HG03342 (cell line): ENCODE results near the gene DBNL.

Source experiments
- ATAC-seq: cut with Tn5 transposase; IDR thresholded peaks from one replicate; pipeline ENCODE4 v1.9.1; 2021; ENCODE audit warnings: mild to moderate bottlenecking, moderate library complexity; ENCODE audit not compliant: unreplicated experiment

The DBNL gene

DNA sequence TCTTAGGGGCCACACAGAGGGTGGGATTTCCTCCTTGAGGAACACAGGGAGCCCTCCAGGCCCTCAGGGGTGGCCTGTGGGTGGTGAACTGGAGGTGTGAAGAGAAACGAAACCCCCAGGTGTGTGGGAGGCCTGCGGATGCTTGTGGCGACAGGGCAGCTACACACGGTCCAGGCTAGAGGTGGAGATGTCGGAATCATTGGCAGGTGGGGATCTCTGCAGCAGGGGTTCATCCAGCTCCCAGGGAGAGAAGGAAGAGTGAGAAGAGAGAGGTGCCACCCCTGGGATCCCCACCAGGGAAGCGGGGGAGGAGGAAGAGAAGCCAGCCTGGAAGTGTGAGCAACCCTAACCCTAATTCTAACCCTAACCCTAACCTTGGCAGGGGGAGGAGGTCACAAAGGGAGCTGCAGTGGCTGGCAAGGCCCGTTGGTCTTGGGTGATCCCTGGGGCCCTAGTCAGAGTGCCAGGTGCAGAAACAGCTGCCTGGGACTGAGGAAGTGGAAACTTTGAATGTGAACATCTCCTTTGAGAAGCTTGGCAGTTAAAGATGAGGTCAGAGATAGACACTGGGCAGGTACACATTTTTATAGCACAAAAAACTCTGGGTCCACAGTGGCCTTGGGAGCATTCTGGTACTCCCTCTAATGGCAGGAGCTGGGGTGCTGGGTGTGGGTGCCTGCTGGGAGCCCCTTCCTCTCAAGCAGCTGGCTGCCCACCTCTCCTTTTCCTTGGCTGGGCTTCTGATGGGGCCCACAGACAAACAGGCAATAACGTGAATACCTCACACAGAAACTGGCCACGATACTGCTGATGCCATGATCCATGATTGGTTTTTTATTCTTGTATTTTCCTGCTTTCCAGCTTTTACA is 52.8 kb downstream of the DBNL start:
- ATAC-seq, result peak; percentile 74

DNA sequence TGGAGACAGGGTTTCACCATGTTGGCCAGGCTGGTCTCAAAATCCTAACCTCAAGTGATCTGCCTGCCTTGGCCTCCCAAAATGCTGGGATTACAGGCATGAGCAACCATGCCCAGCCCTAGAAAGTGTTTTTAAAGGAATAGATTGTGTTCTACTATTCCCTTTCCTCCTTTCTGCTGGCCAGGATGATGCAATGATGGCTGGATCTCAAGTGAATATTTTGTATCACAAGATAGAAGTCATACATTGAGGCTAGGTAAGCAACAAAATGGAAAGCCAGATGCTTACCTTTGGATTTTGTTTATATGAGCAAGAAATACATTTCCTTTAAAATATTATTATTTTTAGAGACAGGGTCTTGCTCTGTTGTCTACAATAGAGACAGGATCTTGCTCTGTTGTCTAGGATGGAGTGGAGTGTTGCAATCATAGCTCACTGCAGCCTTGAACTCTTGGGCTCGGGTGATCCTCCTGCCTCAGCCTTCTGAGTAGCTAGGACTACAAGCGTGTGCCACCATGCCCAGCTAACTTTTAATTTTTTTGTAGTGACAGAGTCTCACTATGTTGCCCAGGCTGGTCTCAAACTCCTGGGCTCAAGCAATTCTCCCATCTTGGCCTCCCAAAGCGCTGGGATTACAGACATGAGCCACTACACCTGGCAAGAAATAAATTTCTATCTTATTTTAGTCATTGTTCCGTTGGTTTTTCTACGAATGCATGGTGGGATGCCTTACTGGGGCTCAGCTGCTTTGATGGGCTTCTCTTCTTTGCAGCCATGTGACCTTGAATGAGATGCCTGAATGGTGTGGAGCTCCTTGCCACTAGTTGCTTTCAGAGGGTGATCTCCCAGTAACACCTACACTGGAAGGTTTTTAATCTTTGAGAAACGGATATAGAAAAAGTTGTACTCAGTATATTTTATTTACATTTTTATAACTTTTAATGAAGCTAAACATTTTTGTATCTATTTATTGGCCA is 53.9 kb downstream of the DBNL start:
- no peak for ATAC-seq

DNA sequence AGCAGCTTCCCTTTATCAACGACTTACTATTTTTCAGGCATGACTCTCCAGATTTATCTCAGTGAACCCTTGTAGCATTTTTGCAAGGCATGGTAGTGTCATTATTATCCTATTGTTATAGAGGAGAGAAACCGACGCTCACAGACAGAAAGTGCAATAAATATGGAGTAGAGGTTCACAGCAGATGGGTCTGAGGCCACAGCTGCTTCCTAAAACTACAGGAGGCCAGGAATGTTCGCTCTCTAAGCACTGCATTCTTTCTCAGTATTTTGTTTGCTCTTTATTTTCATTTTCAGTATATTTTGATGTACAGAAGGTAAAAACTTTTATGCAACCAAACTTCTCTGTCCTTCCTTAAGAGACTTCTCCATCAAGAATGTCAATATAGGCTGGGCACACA is 55.2 kb downstream of the DBNL start:
- no peak for ATAC-seq

DNA sequence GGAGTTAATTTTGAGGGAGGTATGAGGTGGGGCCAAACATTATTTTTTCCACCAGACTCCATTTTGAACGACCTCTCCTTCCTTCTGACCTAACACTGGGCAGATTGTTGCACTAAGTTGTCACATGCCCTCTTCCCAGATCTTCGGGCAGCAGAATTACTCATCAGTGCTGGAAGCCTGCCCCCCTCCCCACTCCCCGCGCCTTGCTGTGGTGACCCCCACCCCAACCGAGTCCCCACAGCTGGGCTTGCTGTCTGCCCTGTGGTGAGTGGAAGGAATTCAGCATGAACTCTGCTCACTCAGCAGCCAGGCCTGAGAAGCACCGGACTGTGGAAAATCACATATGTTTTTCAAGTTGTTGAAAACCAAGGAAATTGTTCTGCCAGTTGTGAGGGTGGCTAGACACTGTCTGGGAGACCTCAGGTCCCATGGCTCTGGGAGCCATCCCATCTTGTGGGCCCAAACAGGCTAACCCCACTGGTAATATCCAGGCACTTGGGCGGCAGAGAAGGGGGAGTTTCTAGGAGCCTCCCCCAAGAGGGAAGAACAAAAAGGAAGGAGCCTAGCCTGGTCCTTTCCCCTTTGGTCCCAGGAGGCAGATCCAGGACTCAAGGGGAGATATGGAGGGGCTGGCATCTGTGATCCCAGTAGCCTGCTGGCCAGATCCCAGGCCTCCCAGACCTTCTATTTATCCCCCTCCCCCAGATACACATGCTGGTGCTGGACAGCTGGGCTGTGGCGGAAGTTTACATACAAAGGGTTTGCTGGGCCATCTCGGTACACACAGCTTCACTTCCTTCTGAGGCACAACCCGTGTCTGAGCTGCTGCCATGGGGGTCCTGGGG is 56.2 kb downstream of the DBNL start:
- no peak for ATAC-seq

DNA sequence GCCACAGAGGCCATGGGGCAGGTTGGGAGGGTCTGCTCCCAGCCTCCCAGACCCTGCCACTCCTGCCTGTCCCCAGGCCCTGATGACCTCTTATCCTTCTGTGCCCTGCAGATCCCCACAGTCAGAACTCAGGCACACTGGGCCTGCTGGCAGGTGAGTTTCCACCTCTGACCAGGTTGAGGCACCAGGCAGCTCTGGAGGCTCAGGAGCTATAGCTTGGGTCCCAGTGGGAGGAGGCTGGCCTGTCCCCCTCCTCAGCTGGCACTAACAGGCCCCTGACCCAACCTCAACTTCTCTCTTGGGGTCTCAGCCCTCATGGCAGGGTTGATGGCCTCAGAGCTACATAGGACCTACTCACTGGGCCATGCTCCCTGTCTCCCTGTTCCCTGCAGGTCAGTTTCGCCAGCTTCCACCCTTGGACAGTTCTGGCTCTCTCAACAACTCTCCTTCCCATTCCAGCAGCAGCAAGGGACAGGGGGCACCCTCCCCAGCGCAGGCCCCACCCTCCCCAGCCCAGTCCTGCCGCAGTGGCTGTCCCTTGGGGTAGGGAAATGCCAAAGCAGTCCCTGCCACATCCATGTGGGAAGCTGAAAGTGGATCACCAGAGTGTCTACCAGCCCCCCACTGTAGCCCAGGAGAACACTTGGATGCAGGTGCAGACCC is 56.9 kb downstream of the DBNL start:
- no peak for ATAC-seq

DNA sequence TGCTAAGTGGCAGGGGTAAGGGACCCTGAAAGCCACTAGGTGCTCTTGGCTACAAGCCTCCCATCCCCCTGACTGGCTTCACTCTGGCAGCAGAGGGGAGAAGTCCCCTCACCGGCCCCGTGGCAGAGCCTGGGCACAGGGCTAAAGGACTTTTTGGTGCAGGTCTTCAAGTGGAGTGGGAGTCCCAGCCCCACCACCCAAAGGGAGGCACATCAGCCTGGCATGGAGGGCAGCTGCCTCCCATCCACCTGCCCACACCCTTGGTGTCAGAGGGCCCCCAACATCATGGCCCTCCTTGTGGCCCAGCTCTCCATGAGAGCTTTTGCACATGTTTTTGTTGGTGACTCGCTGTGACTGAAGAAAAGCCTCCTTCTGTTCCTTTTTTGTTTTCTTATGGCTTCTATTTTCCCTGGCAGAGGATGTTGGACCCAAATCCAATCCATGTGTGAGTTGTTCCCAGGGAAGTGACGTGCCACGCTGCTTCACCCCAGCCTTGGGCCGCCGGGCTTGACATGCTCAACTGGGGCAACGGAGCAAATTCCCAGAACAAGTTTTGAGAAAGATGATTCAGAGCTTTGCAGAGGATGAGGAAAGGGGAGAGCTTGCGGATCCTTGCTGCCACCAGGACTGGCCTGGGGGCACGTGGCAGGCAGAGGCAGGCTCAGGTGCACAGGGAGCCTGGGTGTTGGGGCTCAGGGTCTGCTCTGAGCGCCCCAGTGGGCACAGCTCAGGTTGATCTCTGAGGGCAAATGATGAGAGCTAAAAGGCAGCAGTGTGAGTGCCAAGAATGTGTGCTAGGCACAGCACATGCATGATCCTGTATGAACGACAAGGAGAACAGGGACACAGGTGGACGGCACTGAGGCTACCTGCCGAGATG is 57.7 kb downstream of the DBNL start:
- ATAC-seq, result no peak

DNA sequence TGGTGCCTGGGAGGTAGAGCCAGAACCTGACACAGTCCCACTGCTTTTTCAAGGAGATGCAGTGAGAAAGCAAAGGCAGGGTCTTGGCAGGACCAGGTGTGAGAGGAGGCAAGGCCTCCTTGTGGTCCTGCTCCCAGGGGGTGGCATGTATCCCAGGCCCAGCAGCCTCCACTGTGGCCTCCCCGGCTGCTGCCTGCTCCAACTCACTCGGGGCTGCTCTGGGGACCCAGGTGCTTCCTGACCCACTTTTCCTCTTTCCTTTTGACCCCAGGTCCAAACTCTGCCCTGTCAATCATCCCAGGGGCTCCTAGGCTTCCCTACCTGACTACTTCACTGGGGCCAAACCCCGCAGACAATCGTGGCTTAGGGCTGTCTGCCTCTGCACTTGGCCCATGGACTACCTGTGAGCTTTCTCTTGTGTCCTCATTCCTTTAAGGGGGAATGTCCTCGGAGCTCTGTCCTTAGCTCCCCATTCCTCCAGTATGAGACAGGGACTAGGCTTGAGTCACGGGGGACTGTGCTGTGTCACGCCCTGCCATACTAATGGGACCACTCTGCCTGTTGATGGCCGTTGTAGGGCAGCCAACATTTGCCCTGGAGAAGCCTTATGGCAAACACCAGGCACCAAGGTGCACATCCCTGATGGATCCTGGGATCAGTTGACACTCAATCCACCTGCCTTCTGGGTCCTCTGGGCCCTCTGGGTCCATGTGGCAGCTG is 58.5 kb downstream of the DBNL start:
- ATAC-seq, result no peak

DNA sequence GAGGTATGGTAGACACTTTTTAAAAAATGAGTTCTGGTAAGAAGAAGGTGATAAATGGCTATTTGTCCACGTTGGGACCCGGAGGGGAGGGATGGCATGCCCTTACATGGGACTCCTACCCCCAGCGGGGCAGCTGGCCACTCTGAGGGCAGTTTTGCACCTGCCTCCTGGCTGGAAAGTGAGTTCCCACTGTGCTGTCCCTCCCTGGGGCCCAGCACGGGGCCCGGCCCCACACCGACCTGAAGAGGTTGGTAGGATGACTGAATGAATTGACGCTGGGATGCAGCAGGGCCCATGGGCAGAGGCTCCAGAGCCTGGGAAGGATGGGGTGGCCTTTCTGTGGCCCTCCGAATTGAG is 59.0 kb downstream of the DBNL start:
- no peak for ATAC-seq

DNA sequence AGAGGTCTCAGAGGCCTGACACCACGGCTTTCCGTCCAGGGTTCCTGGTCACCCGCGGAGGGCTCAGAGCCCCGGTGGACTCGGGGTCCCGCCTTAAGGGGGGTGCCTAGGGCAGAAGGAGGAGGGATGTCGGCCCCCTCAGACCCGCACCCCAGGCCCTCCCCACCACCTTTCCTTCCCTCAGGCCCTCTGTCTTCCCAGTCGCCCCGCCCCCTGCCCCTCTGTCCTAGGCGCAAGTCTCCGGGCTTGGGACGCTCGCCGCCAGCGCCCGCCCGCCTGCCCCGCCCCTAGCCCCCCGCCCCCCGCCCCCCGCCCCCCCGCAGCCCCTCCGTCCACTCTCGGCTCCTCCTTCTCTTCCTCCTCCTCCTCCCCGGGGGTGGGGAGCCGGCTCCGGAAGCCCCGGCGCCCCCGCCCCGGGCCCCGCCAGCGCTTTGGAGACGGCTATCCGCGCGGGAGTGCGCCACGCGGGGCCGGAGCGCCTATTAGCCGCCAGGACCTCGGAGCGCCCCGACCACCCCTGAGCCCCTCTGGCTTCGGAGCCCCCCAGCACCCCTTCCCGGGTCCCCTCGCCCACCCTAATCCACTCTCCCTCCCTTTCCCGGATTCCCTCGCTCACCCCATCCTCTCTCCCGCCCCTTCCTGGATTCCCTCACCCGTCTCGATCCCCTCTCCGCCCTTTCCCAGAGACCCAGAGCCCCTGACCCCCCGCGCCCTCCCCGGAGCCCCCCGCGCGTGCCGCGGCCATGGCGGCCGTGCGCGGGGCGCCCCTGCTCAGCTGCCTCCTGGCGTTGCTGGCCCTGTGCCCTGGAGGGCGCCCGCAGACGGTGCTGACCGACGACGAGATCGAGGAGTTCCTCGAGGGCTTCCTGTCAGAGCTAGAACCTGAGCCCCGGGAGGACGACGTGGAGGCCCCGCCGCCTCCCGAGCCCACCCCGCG is 59.7 kb downstream of the DBNL start, which contains the start of gene AEBP1:
Gene AEBP1 (plus strand): TSS at position 423 of the 937 bp plus-strand sequence. CDS start 321 bp downstream, at position 744.
- ATAC-seq, result no peak

DNA sequence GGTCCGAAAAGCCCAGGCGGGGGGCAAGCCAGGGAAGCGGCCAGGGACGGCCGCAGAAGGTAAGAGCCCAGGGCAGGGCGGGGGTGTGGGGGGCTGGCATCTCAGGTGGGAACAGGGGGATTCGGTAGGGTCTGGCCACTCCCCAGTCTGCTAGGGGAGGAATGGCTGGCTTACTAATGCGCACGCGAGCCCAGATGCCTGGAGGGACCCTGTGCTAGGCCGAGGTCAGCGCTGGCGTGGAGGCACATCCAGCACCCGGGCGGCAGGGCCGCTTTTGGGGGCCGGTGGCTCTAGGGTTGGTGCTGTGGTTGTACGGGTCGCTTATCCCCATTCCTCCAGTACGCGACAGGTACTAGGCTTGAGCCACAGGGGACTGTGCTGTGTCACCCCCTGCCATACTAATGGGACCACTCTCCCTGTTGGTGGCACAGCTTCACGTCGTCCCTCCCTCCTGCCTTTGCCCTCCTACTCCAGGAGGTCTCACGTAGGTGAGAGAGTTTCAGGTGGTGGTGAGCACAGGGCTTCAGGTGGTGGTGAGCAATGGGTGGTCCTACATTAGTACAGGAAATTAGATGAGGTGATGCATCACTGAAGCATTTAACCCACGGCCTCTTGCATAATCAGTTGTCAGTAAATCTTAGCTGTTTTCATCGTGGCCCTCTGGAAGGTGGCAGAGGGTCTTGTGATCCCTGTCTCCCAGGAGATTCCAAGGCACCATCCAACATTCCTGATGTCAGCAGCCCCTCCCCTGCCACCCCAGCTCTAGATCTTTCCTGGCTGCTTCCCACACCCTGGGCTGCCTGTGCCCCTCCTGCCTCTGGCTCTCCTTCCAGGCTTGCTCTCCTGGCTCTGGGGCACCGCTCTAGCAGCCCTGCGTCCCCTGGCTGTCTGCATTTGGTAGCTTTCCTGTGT is 60.6 kb downstream of the DBNL start:
- no peak for ATAC-seq

DNA sequence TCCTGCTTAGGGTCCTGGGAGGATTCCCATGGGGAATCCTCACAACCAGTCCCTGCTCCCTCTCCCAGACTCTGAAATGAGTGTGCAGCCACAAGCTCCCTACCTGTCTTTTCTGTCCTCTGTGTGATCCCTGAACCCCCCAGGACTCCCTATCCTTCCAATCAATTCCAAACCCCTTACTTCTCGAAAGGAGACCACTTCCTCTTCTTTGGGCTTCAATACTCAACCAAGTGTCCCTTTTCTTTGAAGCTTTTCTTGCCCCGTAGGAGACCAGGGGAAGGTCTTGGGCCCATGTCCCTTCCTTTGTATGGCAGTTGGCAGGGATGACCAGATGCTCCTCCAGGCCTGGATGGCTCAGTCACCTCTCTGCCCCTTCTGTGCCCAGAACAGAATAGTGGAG is 61.3 kb downstream of the DBNL start:
- ATAC-seq, result no peak

DNA sequence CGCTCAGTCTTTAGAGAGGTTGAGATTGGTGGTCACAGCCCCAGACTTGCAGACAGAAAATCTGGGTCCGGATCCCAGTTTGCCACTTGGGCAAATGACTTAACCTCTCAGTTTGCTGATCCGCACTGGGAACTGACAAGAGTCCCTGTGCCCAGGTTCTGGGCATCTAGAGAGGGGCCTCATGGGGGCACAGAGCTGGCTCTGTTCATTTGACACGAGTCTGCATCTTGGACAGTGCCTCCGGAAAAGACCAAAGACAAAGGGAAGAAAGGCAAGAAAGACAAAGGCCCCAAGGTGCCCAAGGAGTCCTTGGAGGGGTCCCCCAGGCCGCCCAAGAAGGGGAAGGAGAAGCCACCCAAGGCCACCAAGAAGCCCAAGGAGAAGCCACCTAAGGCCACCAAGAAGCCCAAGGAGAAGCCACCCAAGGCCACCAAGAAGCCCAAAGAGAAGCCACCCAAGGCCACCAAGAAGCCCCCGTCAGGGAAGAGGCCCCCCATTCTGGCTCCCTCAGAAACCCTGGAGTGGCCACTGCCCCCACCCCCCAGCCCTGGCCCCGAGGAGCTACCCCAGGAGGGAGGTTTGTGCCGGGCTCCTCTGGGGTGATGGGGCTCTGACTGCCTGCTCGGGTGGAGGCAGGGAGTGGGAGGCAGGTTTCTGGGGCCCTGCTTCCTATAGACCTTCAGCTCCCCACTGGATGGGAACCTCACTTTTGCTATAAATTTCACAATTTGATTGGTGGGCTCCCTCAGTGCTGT is 62.0 kb downstream of the DBNL start:
- no peak for ATAC-seq

DNA sequence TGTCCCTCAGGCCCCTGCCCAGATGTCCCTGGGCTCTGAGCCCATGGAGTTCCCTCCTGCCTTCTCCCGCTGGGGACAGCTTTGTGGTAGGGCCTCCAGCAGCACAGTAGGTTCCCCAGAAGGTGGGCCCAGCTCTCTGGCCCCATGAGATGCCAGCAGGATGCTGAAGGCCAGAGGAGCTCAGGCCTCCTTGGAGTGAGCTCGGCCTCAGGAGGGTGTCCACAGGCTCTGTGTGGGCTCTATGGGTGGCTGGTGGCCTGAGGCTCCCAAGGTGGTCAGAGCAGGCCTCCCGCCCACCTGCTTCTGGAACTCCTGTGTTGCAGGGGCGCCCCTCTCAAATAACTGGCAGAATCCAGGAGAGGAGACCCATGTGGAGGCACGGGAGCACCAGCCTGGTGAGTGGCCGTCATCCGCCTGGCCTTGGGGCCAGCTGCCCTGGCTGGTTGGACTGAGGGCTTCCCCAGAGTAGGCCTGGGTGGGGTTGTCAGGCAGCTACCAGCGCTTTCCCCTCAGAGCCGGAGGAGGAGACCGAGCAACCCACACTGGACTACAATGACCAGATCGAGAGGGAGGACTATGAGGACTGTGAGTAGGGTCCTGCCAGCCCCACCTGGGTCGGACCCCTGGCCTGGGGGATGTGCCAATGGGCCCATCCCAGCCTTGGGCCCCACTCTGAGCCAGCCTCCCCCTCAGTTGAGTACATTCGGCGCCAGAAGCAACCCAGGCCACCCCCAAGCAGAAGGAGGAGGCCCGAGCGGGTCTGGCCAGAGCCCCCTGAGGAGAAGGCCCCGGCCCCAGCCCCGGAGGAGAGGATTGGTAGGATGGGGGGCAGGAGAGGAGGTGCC is 62.8 kb downstream of the DBNL start:
- no peak for ATAC-seq

DNA sequence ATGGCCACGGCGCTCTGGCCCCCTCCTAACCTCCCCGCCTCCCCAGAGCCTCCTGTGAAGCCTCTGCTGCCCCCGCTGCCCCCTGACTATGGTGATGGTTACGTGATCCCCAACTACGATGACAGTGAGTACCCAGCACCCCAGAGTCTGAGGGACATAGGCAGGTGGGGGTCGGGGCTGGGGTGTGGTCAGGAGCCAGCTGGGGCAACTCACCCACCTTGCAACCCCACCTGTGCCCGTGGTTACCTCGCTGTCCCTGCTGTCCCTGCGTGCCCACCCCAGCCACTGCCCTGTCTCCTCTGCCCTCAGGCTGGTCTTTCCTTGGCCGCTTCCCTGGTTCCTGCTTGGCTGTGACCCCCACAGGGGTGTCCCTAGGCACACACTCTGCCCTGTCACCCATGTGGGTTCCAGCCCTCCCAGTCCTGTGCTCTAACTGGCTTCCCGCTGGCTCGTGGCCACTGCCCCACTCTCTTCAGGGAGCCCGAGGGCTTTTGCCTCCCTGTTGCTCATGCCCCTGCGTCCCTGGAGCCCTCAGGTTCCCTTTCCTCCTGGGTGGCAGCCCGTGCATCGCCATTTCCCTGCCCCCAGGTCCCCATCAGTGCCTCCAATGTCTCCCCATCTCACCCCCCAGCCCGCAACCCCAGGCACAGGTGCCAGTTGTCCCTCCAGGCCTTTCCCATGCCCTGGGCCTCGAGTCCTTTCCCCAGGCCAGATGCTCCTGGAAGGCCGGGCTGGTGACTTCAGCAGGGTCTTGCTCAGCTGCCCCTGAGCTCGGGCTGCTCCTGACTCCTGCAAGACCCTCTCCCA is 63.7 kb downstream of the DBNL start:
- no peak for ATAC-seq
